Airway epithelial cell (primary cell): ENCODE measurements around the gene KIF13A. TPM values are rescaled to one million over a fixed set of nuclear protein-coding genes. Genes with fewer than 3 reads are reported as not detected.

Experiments used
- total RNA-seq: library from RNA; depleted of rRNA; stranded (reverse); fragments of >200 nt; gene quantifications from 2 replicates; pipeline ENCODE4 v1.2.3, GENCODE V29; 2015

The KIF13A gene
- 32.8 and 39.0 TPM in 2 replicates for total RNA-seq

GRCh38 chr6:17987447-17987696, at the start of gene KIF13A:
KIF13A (minus strand) TSS chr6:17987635; CDS start chr6:17987463, 172 bp downstream.

Other genes with a start within 250 kb of the KIF13A start
- gene NHLRC1, start 135.0 kb upstream of the KIF13A start, total RNA-seq, result 1.8 and 3.9 TPM in 2 replicates
- gene TPMT, start 167.4 kb upstream of the KIF13A start, total RNA-seq, result 14.9 and 16.9 TPM in 2 replicates
- 11.7 and 16.0 TPM in 2 replicates for gene KDM1B, start 167.8 kb upstream of the KIF13A start, total RNA-seq